HL-60 (cell line): ENCODE data around the gene NFASC.

ENCODE experiments used
- DNase-seq, 2 experiments: peaks; one replicate each; pipeline ENCODE4 v3.0.0-alpha.2; 2010 to 2020; ENCODE audit warnings: low read depth in 1 of 2, low spot score in 1 of 2
- H3K27ac ChIP-seq: fragments of 250-450 bp; sonication (Bioruptor Pico); replicated peaks from 2 replicates; pipeline ENCODE4 v1.5.1; 2020; ENCODE audit warnings: mild to moderate bottlenecking, moderate library complexity
- H3K27me3 ChIP-seq: fragments of 250-450 bp; sonication (Bioruptor Pico); 2 replicates; pipeline ENCODE4 v1.5.1; 2021; ENCODE audit warnings: mild to moderate bottlenecking, moderate library complexity; ENCODE audit not compliant: insufficient read depth, poor library complexity, severe bottlenecking
- H3K4me3 ChIP-seq: replicated peaks from 2 replicates; pipeline ENCODE4 v1.5.1; 2011; ENCODE audit warnings: mild to moderate bottlenecking, control low read depth, low read length; ENCODE audit not compliant: insufficient read depth
- CTCF ChIP-seq: IDR thresholded peaks from one replicate; pipeline ENCODE4 v1.5.1; 2011; ENCODE audit warnings: low read length, control low read depth, inconsistent platforms; ENCODE audit not compliant: insufficient read depth
- GABPA ChIP-seq: IDR thresholded peaks from 2 replicates; pipeline ENCODE4 v1.6.1; 2012; ENCODE audit warnings: low read depth
- POLR2AphosphoS5 ChIP-seq: IDR thresholded peaks from 2 replicates; pipeline ENCODE4 v1.6.1; 2012; ENCODE audit warnings: low read depth
- REST ChIP-seq: IDR thresholded peaks from 2 replicates; pipeline ENCODE4 v1.6.1; 2012; ENCODE audit warnings: low read depth; ENCODE audit not compliant: insufficient replicate concordance
- SPI1 ChIP-seq: IDR thresholded peaks from 2 replicates; pipeline ENCODE4 v1.6.1; 2012; ENCODE audit warnings: low read depth, mild to moderate bottlenecking, borderline replicate concordance

The NFASC gene

GRCh38 chr1:204979306-204979705 lies 108.6 kb downstream of the NFASC start:
- no peak for DNase-seq
- no peak overlapping the region for H3K4me3 ChIP-seq
- no peak for TF ChIP-seq SPI1
- no peak for TF ChIP-seq POLR2AphosphoS5
- no peaks in the 10 kb centered on the region for H3K27me3 ChIP-seq
- no peak overlapping the region for H3K27ac ChIP-seq

GRCh38 chr1:204979891-204980649 lies 109.4 kb downstream of the NFASC start:
- no peak for DNase-seq
- TF ChIP-seq SPI1 (no peak), POLR2AphosphoS5 (no peak), CTCF (no peak), REST (no peak), GABPA (no peak)
- Histone ChIP-seq H3K4me3 (no peak overlapping the region), H3K27me3 (no peaks in the 10 kb centered on the region), H3K27ac (no peak overlapping the region)

- no peak overlapping the region for H3K4me3 ChIP-seq
- TF ChIP-seq POLR2AphosphoS5 (no peak), SPI1 (no peak), CTCF (no peak), REST (no peak), GABPA (no peak)
- H3K27me3 ChIP-seq, result peaks cover 3% of the 10 kb centered on the region
- no peak overlapping the region for H3K27ac ChIP-seq
- DNase-seq, result no peak
These were observed 110.3 kb downstream of the NFASC start for GRCh38 chr1:204980840-204981405.

GRCh38 chr1:204983136-204983535 lies 112.5 kb downstream of the NFASC start:
- TF ChIP-seq POLR2AphosphoS5, result no peak
- TF ChIP-seq SPI1, result no peak
- TF ChIP-seq REST, result no peak
- TF ChIP-seq GABPA, result no peak
- TF ChIP-seq CTCF, result no peak
- Histone ChIP-seq H3K27ac (no peak overlapping the region), H3K27me3 (peaks cover 3% of the 10 kb centered on the region), H3K4me3 (no peak overlapping the region)
- no peak for DNase-seq
